Hematopoietic multipotent progenitor cell treated with erythropoietin and hydrocortisone succinate and interleukin-3 and kit ligand, for 6 days (in vitro differentiated cells): ENCODE data around the gene STK32C.
A peak's percentile ranks its signal among the peaks of the same experiment; 100 is the strongest.
"Not testable (repeated sequence)": the region's sequence is repeated elsewhere in the genome, so short reads cannot be mapped to it uniquely, and the experiment has no call there.

Experiments
- DNase-seq: peaks from one replicate; pipeline ENCODE4 v3.0.0-alpha.2; 2015

STK32C gene

DNA sequence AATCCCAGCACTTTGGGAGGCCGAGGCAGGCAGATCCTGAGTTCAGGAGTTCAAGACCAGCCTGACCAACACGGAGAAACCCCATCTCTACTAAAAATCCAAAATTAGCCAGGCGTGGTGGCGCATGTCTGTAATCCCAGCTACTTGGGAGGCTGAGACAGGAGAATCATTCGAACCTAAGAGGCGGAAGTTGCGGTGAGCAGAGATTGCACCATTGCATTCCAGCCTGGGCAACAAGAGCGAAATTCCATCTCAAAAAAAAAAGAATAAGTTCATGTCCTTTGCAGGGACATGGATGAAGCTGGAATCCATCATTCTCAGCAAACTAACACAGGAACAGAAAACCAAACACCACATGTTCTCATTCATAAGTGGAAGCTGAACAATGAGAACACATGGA is 7.1 kb upstream of the STK32C start:
- not testable (repeated sequence) for DNase-seq

DNA sequence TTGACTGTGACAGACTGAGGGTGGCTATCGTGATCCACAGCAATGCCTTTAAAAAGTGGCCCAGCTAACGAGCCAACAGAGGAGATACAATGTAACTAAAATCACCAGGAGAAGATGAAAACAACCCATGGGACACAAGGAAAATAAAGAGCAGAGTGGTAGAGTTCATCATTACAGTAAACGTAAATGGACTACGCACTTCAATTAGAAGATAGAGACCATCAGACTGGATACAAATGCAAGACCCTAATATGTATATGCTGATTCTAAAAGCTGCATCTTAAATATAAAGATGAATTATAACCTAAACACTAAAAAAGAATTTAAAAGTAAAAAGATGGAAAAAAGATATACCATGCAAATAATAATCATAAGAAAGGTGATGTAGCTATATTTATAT is 6.6 kb upstream of the STK32C start:
- no peak for DNase-seq

DNA sequence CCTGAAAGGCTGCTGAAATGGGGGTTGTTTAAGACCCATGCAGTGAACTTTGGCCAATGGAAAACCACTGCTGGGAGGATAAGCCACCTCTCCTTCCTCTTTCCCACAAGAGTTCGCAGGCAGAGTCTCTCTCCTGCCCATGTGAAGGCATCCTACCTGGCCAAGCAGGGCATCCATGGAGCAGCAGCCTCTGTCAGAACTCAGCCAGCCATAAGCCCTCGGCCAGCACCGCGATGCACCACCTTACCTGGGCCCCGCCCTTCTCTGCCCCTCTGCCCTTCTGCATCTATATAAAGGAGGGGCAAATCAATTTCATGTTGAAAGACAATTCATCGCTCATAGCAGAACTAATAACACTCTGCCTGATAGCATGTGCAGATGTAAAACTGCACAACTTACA is 6.1 kb upstream of the STK32C start:
- DNase-seq, result no peak

DNA sequence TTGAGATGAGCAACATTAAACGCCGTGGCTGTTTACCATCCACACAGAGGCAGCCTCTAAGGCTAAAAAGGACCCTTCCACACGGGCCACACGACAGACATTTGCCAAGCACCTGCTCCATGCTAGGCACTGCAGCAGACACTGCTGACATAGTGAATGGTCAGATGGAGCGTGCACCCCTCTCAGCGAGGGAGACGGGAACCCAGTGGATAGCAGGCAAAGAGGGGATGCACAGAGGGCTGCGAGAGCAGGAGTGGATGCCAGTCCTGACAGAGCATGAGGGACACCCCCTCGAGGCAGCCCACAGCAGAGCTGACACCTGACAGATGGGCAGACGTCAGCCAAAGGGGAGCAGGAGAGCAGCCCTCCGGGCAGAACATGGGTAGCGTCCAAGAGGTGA is 5.6 kb upstream of the STK32C start:
- no peak for DNase-seq

DNA sequence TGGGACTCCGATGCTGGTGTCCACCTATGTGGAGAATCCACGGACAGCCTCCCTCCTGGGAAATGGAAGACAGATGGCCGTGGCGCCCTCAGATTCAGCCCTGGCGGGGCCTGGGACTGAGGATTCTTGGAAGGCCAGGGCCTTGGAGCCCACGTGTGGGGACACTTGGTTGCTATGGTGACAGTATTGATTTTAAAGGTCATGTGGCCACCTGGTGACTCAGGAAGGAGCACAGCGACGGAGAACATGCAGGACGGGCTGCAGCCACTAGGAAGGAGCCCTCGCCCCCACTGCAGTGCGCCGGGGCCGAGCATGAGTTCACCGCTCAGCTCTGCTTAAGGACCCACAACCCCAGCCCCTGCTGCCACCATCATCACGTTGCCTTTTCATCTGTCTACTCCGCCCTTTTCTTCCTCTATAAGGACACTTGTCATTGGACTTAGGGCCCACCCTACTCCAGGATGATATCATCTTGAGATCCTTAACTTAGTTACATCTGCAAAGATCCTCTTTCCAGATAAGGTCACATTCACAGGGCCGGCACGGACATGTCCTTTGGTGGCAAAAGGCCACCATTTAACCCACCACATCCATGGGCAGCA is 3.7 kb upstream of the STK32C start:
- DNase-seq, result no peak

DNA sequence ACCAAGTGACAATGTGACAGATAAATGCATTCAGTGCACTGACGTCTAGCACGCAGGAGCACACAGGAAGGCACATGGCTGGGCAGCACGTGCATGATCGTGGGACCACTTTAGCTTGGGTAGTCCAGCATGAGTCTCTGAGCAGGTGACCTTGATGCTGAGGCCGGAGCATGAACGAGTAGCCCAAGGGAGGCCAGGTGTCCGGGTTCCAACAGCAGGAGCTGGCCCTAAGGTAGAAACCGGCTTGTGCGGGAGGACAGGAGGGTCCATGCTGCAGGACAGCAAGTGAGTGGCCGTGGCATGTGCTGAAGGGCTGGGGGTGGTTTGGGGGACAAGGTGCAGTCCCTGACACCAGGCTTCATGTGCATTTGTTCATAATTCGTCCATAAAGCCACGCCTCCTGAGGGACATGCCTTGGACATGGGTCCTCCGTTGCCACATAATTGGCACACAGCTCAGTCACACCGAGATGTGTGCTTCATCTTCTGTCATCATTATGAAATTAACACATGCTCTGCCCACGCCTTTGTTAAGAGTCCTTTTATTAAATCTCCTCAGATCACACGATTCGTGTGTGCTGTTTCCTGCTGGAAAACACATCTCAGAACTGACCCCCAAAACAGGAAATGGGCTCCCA is 3.1 kb upstream of the STK32C start:
- no peak for DNase-seq

DNA sequence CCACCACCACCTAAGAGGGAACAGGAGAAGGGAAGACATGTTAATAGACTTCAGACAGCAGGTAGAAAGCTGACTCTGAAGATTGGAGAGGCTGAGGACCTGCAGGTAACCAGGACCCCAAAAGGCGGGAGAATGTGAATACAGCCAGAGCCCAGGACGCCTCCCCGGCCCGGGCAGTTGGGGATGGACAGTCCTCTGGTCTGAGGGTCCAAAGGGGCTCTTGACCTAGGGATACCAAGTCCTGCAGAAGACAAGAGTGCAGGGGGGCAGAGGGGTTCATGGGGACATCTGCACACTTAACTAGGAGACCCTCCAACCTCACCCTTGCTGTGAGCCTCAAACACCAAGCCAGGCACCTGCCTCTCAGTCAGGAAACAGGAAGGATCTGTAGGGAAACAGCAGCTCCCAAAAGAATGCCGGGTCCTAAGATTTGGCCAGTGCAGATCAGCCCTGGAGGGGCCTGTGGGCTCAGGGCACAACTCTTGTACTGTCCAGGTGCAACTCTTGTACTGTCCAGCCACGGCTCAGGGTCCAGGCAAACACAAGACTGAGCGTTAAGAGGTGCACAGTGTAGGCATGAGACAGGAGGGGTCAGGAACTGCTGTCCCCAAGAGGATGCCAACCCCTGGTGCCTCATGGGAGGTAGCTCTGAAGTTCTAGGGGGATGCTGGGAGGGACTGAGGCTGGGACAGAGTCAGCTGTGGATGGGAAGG is 2.3 kb upstream of the STK32C start:
- no peak for DNase-seq

DNA sequence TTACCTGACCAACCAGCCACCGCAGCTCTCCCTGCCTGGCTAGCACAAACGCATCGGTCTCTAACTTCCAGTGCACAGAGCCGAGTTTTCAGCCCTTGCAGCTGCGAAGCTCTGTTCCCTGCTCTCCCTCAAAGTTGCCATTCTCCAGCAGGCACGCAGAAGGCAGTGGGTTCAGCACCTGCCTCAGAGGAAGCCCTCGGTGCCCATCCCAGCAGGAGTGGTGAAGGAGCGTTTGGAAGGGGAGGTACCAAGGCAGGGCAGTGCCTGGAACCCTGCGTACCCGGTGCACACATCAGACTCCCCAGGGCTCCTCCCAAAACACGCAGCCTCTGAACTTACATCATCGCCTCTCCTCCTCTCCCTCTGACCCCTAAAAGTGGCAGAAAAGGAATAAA is 1.7 kb upstream of the STK32C start:
- no peak for DNase-seq

DNA sequence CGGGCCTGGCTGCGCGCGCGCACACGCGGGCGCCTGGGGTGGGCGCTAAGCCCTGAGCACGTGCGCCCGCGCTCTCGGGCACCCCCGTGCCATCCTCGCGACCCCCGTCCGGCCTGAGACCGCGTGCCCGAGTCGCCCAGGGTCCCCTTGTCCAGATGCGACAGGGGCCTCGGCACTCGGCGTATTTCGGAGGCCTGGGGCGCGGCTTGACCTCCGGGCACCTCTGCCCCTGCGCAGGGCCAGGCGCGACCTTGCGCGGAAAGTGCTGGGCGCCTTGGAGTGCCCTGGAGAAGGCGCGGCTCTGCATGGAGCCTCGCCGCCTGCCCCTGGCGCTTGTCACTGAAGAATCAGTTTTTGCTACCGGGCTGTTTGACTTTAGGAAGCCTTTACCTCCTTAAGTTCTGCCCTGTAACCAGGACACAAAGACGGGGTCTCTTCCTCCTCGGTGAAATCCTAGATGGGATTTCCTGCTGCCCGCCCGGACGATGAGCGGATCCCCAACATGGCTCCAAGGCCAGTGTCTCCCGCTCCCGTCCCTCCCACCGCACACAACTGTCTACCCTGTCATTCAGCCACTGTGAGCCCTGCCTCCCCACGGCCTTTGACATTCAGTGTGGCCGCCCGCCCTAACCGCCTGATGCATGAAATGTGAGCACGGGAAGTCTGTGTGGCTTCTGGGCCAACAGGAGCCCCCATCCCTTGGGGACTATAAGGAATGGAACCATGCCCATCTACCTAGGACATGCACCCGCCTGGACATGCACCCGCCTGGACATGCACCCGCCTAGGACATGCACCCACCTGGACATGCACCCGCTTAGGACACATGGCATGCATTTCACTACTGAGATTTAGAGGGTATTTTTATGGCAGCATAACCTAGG is 1.1 kb upstream of the STK32C start:
- DNase-seq, result no peak

DNA sequence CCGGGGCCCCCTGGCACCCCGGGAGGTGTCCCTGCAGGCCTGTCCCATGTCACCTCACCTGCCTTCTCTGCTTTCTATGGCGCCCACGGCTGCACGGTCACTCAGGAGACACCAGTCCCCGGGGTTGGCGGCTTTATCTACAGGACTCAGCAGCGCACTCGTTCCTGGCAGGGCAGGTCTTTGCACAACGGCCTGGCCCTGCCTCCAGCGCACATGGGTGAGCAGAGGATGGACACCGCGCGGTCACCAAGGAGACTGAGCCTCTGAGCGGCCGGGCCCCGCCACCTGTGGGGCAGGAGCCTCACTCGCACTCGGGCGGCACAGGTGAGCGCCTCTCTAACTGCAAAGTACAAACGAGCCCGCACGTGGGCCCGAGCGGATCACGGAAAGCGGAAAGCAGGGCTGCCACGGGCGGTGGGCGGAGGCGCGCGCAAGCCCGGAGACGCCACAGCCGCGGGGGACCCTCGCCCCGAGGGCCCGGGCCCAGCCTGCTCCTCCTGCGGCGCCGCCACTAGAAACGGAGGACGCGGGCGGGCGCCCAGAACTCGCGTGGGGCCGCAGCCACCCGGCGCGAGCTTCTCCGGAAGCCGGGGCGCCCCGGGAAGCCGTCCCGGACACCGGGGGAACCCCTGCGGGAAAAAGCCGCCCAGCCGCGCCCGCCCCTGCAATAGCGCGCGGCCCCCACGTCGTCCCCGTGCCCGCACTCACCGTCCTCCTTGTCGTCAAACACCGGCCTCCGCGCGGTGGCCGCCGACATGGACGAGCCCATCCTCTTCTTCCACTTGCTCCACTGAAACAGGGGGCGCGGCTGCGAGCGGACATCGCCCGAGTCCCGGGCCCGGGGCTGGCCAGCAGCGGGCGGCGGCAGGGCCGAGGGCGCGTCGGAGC is 642 bp downstream of the STK32C start:
- DNase-seq, result peak; percentile 76

DNA sequence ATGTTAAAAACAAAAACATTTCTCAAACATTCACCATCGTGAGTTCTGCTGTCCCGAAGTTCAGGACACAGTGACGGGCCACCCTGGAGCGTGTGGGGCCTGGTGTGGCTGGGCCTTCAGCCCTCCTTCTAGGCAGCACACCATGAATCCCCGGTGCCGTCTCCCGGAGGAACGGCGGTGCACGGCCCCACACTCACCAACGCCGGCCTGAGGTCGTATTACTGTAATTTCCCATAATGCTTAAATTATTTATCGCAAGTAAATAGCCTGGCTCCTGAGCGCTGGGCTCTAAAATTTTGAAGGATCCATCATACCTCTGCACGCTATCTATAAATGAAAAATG is 1.4 kb downstream of the STK32C start:
- no peak for DNase-seq

DNA sequence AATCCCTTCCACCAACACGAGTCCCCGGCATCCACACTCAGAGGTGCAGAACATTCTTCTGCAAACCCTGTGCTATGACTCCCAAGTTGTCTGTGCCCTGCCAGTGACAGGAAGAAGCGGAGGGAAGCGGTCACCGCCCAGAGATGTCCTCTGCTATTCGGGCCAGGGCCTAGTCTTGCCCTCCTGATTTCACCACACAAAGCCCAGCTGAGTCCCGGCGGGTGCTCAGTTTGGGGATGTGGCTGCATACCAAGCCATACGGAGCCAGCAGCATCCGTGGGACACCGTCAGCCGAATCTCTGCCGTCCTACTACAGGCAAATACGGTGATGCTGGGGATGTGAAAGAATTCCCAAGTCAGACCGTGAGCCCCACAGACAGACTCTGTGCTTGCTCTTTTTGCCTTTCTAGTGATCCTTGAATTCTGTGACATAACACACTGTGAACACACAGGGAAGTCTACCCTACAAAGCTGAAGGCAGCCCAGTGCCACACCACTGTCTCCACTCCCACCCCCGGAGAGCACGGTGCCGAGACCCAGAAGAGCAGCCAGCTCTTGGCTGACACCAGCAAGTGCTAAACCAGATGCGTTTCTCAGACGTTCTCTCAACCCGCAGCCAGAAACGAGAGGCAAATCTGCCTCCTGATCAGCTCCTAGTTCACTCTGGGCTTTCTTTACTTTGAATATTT is 2.0 kb downstream of the STK32C start:
- no peak for DNase-seq

DNA sequence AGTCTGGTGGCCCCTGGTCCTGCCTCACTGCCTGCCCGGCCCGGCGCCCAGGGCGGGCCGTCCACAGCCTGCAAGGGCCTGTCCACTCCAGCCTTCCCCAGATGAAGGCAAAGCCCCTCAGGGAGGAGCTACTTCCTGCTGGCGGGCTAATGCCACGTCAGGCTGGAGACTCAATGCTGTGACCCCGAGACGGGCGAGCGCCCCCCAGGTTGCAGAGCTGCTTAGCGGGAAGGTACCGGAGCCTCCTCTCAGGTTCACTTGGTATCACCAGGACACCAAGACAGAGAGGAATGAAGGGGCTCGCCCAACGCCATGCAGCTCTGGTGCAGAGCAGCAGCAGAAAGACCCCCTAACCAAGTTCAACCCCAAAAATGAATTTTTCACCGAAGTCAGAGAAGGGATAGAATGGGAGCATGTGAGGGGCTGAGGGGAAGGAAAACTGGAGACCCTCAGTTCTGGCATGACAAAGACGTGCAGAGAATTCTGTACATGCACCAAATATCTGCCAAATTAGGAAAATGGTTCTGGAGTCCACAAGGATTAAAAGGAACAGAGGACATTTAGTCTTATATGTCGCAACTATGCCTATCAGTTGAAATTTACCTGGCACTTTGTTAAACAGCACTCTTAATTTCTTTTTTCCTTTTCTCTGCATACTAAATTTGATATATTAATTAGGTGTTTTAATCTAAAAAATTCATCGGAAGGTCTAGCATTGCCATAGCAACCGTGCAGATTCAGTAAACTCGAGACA is 2.8 kb downstream of the STK32C start:
- DNase-seq, result no peak

DNA sequence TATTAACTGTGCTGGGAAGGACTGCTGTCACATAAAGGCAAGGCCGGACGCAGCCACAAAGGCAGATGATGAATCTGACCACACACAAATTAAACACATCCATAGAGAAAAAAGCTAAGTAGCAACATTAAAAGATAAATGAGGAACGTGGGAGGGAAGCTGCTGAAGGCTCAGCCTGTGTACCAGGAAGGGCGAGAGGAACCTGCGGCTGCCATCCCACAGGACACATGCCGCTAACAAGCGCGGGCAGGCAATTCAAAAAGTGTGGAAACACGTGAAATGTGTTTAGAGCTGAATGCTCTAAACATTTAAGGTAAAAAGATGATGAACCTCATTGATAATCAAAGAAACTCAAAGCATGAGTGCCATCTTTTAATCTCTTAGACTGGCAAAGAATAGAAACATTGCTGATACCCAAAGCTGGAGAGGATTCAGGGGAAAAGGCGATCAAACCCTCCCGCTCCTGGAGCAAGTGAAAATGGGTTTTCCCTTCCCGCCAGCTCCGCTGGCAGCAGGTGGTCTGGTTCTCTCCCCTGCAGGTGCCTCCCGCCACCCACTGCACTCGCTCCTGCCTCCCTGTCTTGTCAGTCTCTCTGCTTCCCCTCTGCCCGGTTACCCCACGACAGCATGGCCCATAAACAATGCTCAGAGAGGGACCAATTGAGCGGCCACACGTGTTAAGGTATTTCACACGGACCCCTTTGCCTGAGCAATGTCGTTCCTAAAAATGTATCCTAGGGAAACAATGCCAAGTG is 4.2 kb downstream of the STK32C start:
- DNase-seq, result no peak

DNA sequence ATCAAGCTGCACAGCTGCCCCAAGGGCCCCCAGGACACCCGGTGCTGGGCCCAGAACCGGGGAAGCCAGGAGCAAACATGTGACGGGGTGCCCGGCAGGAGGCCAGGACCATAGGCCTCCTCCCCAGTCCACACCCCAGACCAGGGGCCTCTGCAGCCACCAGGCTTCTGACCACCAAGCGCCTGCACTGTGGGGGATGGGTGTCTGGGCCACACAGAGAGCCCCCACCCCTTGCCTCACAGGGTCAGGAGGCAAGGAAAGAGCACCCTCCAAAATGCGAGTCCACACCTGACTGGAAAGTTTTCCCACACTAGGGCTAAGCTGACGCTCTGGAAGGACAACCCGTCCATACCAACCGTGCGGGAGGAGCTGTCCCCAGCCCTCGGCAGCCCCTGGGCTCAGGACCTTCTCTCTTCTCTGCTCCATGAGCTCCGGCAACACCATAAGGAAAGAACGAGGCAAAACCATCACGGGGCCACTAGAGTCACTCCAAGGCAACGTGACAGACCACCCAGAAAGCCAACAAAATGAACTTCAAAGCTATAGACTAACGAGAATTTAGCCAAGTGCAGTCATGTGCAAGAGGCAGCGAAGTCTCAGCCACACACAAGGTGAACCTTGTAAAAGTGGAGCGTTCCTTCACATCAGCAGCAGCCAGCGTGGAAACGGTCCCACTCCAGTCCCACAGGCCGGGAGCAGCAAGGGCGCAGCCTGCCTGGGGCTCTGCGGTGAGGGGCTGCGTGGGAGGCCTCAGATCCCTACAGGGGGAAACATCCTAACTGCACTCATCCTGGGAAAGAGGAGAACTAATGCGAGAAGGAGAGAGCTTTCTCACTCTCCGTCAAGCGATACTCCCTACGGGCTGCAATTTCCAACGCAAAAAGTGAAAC is 5.1 kb downstream of the STK32C start:
- DNase-seq, result no peak

DNA sequence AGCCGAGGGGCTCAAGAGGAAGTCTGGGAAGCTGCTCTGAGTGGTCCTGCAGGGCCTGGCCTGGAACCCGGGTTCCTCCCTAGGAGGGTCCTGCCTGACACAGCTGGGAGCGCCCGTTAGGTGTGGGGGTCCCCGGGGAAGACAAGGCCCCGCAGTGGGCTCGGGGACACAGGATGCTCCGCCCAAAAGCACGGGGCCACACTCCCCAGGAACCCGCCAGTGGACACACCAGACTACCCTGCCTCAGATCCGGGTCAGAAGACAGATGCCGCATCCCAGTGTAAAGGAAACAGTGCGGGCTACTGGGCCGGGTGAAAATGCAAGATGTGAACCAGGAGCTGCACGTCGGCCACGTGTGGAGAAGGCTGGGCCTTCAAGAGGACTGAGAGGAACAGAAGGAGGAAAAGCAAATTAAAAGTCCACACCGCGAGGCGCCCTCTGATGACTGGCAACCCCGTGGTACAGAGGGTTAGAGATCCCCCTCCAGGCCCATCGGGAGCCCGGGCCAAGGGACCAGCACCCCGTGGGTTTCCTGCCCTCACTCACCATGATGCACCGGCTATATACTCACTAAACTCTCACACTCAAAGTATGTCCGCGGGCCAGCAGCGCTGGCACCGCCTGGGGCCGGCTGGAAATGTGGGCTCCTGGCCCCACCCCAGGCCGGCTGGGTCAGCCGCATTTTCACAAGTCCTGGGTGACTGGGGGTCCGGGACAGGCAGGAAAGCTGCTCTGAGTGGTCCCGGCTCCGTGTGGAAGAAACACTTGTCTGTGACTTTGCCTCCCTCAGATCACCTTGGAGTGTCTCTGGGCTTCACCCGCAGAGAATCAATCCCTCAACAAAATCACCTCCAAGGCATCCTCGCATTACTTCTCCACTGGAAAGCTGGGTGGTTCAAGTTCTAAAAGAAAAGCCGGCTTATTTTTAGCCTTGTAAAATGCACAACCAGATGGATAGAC is 6.1 kb downstream of the STK32C start:
- DNase-seq, result no peak

DNA sequence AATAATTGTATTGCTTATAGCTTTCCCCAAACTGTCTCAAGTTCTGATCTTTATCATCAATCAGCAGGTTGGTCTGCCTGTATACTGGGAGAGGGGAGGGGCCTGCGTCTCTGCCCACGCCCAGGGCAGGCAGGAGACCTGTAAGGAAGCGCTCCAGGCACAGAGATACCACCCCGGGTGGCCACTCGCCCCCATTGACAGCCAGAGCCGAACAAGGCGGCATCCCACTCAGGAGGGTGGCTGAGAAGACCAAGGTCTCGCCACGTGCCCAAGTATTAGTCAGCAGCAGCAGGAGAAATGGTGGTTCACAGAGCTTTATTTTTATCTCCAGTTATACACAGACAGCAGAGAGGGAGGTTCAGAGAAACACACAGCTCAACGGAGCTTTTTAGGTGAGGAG is 7.2 kb downstream of the STK32C start:
- DNase-seq, result peak; percentile 22
